ENCODE measurements around the gene EXOC3L1. TPM values are rescaled to one million over a fixed set of nuclear protein-coding genes. Genes with fewer than 3 reads are reported as not detected.
A peak's percentile ranks its signal among the peaks of the same experiment; 100 is the strongest.

Gene EXOC3L1
- total RNA-seq, 1 experiment from 2014 or later, result 0.61 TPM

DNA sequence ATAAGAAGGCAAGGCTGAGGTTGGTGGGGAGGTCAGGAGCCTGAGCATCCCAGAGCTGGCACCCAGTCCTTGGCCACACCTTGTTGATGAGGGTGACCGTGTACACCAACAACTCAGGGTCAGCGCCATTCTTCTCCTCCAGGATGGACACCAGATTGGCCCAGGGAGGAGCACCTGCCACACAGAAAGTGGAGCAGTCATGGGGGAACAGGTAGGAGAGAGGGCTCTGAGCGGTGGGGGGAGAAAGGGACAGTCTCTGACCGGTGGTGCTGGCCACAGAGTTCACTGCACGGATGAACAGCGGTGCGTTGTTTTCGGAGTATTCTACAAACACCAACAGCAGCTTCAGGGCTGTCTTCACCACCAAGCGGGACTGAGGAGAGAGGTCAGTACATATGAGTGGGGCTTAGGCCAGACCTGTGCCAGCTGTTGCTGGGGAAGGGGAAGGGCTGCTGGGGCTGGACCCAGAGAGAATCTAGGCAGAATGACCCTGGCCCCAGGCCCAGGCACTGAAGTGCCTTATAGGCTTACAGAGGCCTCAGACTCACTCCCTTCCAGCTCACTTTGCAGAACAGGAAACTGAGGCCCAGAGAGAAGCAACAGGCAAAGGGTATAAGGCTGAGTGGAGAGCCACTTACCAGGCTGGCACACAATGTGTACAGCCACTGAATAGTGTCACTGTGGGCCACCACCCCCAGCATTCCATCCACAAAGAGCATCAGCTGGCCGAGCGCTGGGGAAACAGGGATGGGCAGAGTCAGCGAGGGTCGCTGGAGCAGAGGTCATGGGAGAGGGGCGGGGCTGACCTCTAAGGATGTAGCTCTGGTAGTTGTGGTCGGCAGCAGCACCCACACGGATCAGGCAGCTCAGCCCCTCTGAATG lies 47.7 kb upstream of the EXOC3L1 start:
- no peak for TF ChIP-seq CTCF (IDR thresholded peaks at IDR 0.05; ENCODE audit: insufficient read depth in 1 of 2, low read depth in 1 of 2, low read length in 1 of 2, severe bottlenecking in 1 of 2, unreplicated experiment in 1 of 2)
- ChIA-PET CTCF (interaction anchor here (0.6 kb wide), 1 partner anchor 345 kb away, joined by 3 read pairs; no protein-coding TSS in a partner anchor), POLR2A (interaction anchor here (1.0 kb wide), 1 partner anchor 9 kb away, joined by 3 read pairs; the partner anchor contains the start of gene FHOD1)
- Histone ChIP-seq H3K27me3 (replicated peaks; ENCODE audit: control insufficient read depth, insufficient read depth, low read length) (no peaks in the 10 kb centered on the region), H3K9me3 (no peaks in the 10 kb centered on the region), H3K4me3 (ENCODE audit: low read depth, low read length) (no peak overlapping the region), H3K4me1 (peaks cover 23% of the 10 kb centered on the region), H3K36me3 (ENCODE audit: control insufficient read depth, insufficient read depth, low read length) (peaks cover 2% of the 10 kb centered on the region; the same call in 1 of the 2 replicates)
- DNase-seq, result no peak
- no peak overlapping the region for H3K4me3 Mint-ChIP-seq (ENCODE audit: unreplicated experiment)
- H3K4me1 Mint-ChIP-seq (ENCODE audit: low read depth, unreplicated experiment), result peaks cover 13% of the 10 kb centered on the region
- H3K27me3 Mint-ChIP-seq (ENCODE audit: insufficient read depth, unreplicated experiment), result no peaks in the 10 kb centered on the region
- H3K9me3 Mint-ChIP-seq (ENCODE audit: unreplicated experiment), result no peaks in the 10 kb centered on the region
- no TSS peak for BruUV-seq (replicated peaks)
- intact Hi-C loops (cut with micrococcal nuclease; ENCODE audit: unreplicated experiment), result no loop called here
- peaks cover 59% of the 10 kb centered on the region for H3K36me3 Mint-ChIP-seq (ENCODE audit: insufficient read depth, unreplicated experiment)
- H3K27ac Mint-ChIP-seq (ENCODE audit: unreplicated experiment), result peak overlapping the region; percentile 33

DNA sequence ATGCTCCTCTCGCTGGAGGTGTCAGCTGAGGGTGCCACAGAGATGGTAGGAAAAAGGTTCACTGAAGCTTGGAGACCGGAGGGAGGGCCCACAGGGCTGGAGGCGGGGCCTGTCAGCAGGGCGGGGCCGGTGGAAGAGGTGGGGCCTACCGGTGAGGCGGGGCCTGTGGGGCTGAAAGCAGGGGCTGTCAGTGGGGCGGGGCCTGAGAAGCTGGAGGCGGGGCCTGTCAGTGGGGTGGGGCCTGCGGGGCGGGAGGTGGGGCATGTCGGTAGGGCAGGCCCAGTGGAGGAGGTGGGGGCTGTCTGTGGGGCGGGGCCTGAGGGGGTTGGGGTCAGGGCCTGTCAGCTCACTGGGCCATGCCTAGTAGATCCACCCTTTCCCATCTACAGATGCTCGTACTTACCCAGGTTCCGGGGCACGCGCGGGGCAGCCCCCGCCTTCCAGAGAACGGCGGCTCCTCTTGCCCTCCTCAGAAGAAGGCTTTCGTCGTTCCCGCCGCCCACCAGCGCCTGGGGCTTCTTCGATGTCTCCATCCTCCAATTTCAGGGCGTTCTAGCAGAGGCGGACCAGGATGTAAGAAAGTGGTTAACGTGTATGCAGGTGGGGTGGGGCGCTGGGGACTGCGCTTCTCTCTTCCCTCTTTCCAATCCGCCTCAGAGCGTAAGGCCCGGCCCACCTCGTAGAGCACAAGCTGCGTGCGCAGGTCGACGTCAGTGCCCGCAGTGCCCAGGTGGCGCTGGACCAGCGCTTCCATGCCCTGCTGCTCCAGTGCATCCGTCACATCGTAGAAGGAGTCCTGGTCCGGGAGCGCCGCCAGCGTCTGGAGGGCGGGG lies 46.8 kb upstream of the EXOC3L1 start:
- ChIA-PET POLR2A (interaction anchor here (1.2 kb wide), 1 partner anchor 11 kb away, joined by 4 read pairs; no protein-coding TSS in a partner anchor), CTCF (interaction anchor here (0.6 to 6.0 kb wide), 6 partner anchors 10 to 283 kb away, joined by 3 to 19 read pairs (median 4); no protein-coding TSS in a partner anchor)
- H3K4me1 ChIP-seq, result peaks cover 16% of the 10 kb centered on the region
- no peak for TF ChIP-seq CTCF (IDR thresholded peaks at IDR 0.05; ENCODE audit: insufficient read depth in 1 of 2, low read depth in 1 of 2, low read length in 1 of 2, severe bottlenecking in 1 of 2, unreplicated experiment in 1 of 2)
- H3K4me3 Mint-ChIP-seq (ENCODE audit: unreplicated experiment), result no peak overlapping the region
- H3K4me3 ChIP-seq (ENCODE audit: low read depth, low read length), result no peak overlapping the region
- intact Hi-C loops (cut with micrococcal nuclease; ENCODE audit: unreplicated experiment), result no loop called here
- peak; percentile 81 to 85 for DNase-seq
- no peaks in the 10 kb centered on the region for H3K27me3 Mint-ChIP-seq (ENCODE audit: insufficient read depth, unreplicated experiment)
- H3K36me3 ChIP-seq (ENCODE audit: control insufficient read depth, insufficient read depth, low read length), result peaks cover 2% of the 10 kb centered on the region; the same call in 1 of the 2 replicates
- H3K4me1 Mint-ChIP-seq (ENCODE audit: low read depth, unreplicated experiment), result peaks cover 8% of the 10 kb centered on the region
- H3K9me3 Mint-ChIP-seq (ENCODE audit: unreplicated experiment), result no peaks in the 10 kb centered on the region
- no peaks in the 10 kb centered on the region for H3K27me3 ChIP-seq (replicated peaks; ENCODE audit: control insufficient read depth, insufficient read depth, low read length)
- peak overlapping the region; percentile 33 for H3K27ac Mint-ChIP-seq (ENCODE audit: unreplicated experiment)
- TSS peak; percentile 14 for BruUV-seq (replicated peaks)
- H3K36me3 Mint-ChIP-seq (ENCODE audit: insufficient read depth, unreplicated experiment), result peaks cover 67% of the 10 kb centered on the region
- no peaks in the 10 kb centered on the region for H3K9me3 ChIP-seq

Data from Caco-2 (cell line).